Measurements from ENCODE around the gene LGALS1. TPM values are rescaled to one million over a fixed set of nuclear protein-coding genes. Genes with fewer than 3 reads are reported as not detected.

The LGALS1 gene
- total RNA-seq, 5 donors from 2014 or later (not counting 1 experiment from before 2014, with no cell fraction given) = 39.5 to 206 (median 99.2) TPM

GRCh38 chr22:37725551-37726240 is 50.3 kb downstream of the LGALS1 start:
- Mint-ChIP-seq H3K36me3 (peaks cover 3% of the 10 kb centered on the region), H3K9me3 (no peaks in the 10 kb centered on the region), H3K27me3 (no peaks in the 10 kb centered on the region), H3K4me1 (peaks cover 0 to 1% (median 0%) of the 10 kb centered on the region in 3 donors), H3K27ac (no peak overlapping the region), H3K4me3 (no peak overlapping the region)
- Histone ChIP-seq H3K4me3 (ENCODE audit: control insufficient read depth in 1 of 2, extremely low read depth in 1 of 2, low read length in 1 of 2) (no peak overlapping the region), H3K27ac (ENCODE audit: low read length) (no peak overlapping the region), H3K27me3 (replicated peaks in 1 of 2; ENCODE audit: control insufficient read depth in 2 of 2, extremely low read depth in 1 of 2, insufficient read depth in 2 of 2, low read length in 1 of 2) (no peaks in the 10 kb centered on the region), H3K36me3 (ENCODE audit: control insufficient read depth in 2 of 2, extremely low read depth in 1 of 2, insufficient read depth in 1 of 2, low read length in 1 of 2) (peaks cover 0 to 2% of the 10 kb centered on the region in 2 donors), H3K9me3 (no peaks in the 10 kb centered on the region), H3K4me1 (ENCODE audit: control insufficient read depth in 1 of 2, extremely low read depth in 1 of 2, insufficient read depth in 2 of 2, low read length in 2 of 2) (no peaks in the 10 kb centered on the region)
- DNase-seq (no peak), ATAC-seq (replicated peaks in 1 of 4) (no peak)
- CTCF ChIA-PET = no interaction called here
- WGBS (ENCODE audit: insufficient coverage) = 91% methylated on average over 20 of the region's 25 CpGs
- POLR2A ChIA-PET = no interaction called here

- no peaks in the 10 kb centered on the region for H3K27me3 Mint-ChIP-seq
- H3K4me1 ChIP-seq (ENCODE audit: control insufficient read depth in 1 of 2, extremely low read depth in 1 of 2, insufficient read depth in 2 of 2, low read length in 2 of 2) = no peaks in the 10 kb centered on the region
- no peak overlapping the region for H3K4me3 Mint-ChIP-seq
- H3K27ac ChIP-seq (ENCODE audit: low read length) = no peak overlapping the region
- ATAC-seq (replicated peaks in 1 of 4) (no peak), DNase-seq (no peak)
- WGBS (ENCODE audit: insufficient coverage) = 90% methylated on average over 9 of the region's 20 CpGs
- no peak overlapping the region for H3K4me3 ChIP-seq (ENCODE audit: control insufficient read depth in 1 of 2, extremely low read depth in 1 of 2, low read length in 1 of 2)
- peaks cover 3% of the 10 kb centered on the region for H3K36me3 Mint-ChIP-seq
- H3K9me3 ChIP-seq = no peaks in the 10 kb centered on the region
- peaks cover 0 to 2% of the 10 kb centered on the region in 2 donors for H3K36me3 ChIP-seq (ENCODE audit: control insufficient read depth in 2 of 2, extremely low read depth in 1 of 2, insufficient read depth in 1 of 2, low read length in 1 of 2)
- peaks cover 0 to 1% (median 0%) of the 10 kb centered on the region in 3 donors for H3K4me1 Mint-ChIP-seq
- no peak overlapping the region for H3K27ac Mint-ChIP-seq
- H3K9me3 Mint-ChIP-seq = no peaks in the 10 kb centered on the region
- CTCF ChIA-PET = no interaction called here
- POLR2A ChIA-PET = no interaction called here
- H3K27me3 ChIP-seq (replicated peaks in 1 of 2; ENCODE audit: control insufficient read depth in 2 of 2, extremely low read depth in 1 of 2, insufficient read depth in 2 of 2, low read length in 1 of 2) = no peaks in the 10 kb centered on the region
These were observed 50.9 kb downstream of the LGALS1 start for GRCh38 chr22:37726241-37726887.

- DNase-seq = no peak
- H3K27ac Mint-ChIP-seq = no peak overlapping the region
- no peak for ATAC-seq (replicated peaks in 1 of 4)
- peaks cover 3% of the 10 kb centered on the region for H3K36me3 Mint-ChIP-seq
- ChIA-PET CTCF (no interaction called here), POLR2A (no interaction called here)
- peaks cover 0 to 1% (median 0%) of the 10 kb centered on the region in 3 donors for H3K4me1 Mint-ChIP-seq
- H3K4me3 ChIP-seq (ENCODE audit: control insufficient read depth in 1 of 2, extremely low read depth in 1 of 2, low read length in 1 of 2) = no peak overlapping the region
- H3K36me3 ChIP-seq (ENCODE audit: control insufficient read depth in 2 of 2, extremely low read depth in 1 of 2, insufficient read depth in 1 of 2, low read length in 1 of 2) = peaks cover 0 to 2% of the 10 kb centered on the region in 2 donors
- H3K27ac ChIP-seq (ENCODE audit: low read length) = no peak overlapping the region
- H3K27me3 Mint-ChIP-seq = no peaks in the 10 kb centered on the region
- H3K4me3 Mint-ChIP-seq = no peak overlapping the region
- H3K9me3 ChIP-seq = no peaks in the 10 kb centered on the region
- no peaks in the 10 kb centered on the region for H3K4me1 ChIP-seq (ENCODE audit: control insufficient read depth in 1 of 2, extremely low read depth in 1 of 2, insufficient read depth in 2 of 2, low read length in 2 of 2)
- no peaks in the 10 kb centered on the region for H3K9me3 Mint-ChIP-seq
- WGBS (ENCODE audit: insufficient coverage) = 100% methylated on average over 1 of the region's 1 CpG
- peaks cover 0 to 3% of the 10 kb centered on the region in 2 experiments for H3K27me3 ChIP-seq (replicated peaks in 1 of 2; ENCODE audit: control insufficient read depth in 2 of 2, extremely low read depth in 1 of 2, insufficient read depth in 2 of 2, low read length in 1 of 2)
These were observed 53.2 kb downstream of the LGALS1 start for GRCh38 chr22:37728620-37729019.

Other genes with a start within 250 kb of the LGALS1 start
- gene ELFN2, start 248.2 kb upstream of the LGALS1 start, total RNA-seq = under 1 TPM; 0.09 to 0.88 (median 0.70) TPM
- 100 to 1,000 TPM; 153 to 296 (median 268) TPM for gene MFNG, start 189.3 kb upstream of the LGALS1 start, total RNA-seq
- under 1 TPM in 4 of 5 donors, not detected in 1; 0.44 to 0.79 (median 0.52) TPM for gene CARD10, start 156.2 kb upstream of the LGALS1 start, total RNA-seq
- under 1 TPM in 3 of 5 donors, not detected in 2; 0.47 to 0.73 (median 0.62) TPM for gene CDC42EP1, start 115.2 kb upstream of the LGALS1 start, total RNA-seq
- 1 to 10 TPM in 1 of 5 donors, under 1 TPM in 1, not detected in 3; 0.63 to 1.4 TPM for gene LGALS2, start 95.5 kb upstream of the LGALS1 start, total RNA-seq
- gene GGA1, start 66.8 kb upstream of the LGALS1 start, total RNA-seq = 100 to 1,000 TPM in 2 of 5 donors, 10 to 100 TPM in 3; 83.8 to 105 (median 97.7) TPM
- gene SH3BP1, start 36.0 kb upstream of the LGALS1 start, total RNA-seq = 100 to 1,000 TPM in 1 of 5 donors, 10 to 100 TPM in 4; 91.3 to 111 (median 93.6) TPM
- 10 to 100 TPM in 3 of 5 donors, 1 to 10 TPM in 2; 3.1 to 11.3 (median 10.7) TPM for gene PDXP, start 16.9 kb upstream of the LGALS1 start, total RNA-seq
- gene NOL12, start 10.7 kb downstream of the LGALS1 start, total RNA-seq = 10 to 100 TPM; 29.2 to 52.4 (median 47.5) TPM
- gene TRIOBP, start 21.4 kb downstream of the LGALS1 start, total RNA-seq = 10 to 100 TPM; 14.5 to 36.8 (median 31.1) TPM
- 1 to 10 TPM; 1.2 to 3.5 (median 2.3) TPM for gene GCAT, start 132.3 kb downstream of the LGALS1 start, total RNA-seq
- gene GALR3, start 147.7 kb downstream of the LGALS1 start, total RNA-seq = not detected
- 10 to 100 TPM; 19.9 to 29.7 (median 25.9) TPM for gene ANKRD54, start 168.7 kb downstream of the LGALS1 start, total RNA-seq
- gene EIF3L, start 173.8 kb downstream of the LGALS1 start, total RNA-seq = 100 to 1,000 TPM; 428 to 516 (median 483) TPM
- 10 to 100 TPM; 23.6 to 39.0 (median 34.3) TPM for gene MICALL1, start 230.7 kb downstream of the LGALS1 start, total RNA-seq